Bronchial epithelial cell (primary cell): Measurements from ENCODE around the gene LMO1. TPM values are rescaled to one million over a fixed set of nuclear protein-coding genes. Genes with fewer than 3 reads are reported as not detected.

Experiments
- DNase-seq: peaks from one replicate; pipeline ENCODE4 v3.0.0-alpha.2; 2010; ENCODE audit warnings: low read depth
- FAIRE-seq: peaks from 2 replicates; lab custom pipeline; 2011; peaks lifted over from hg19 to GRCh38; lab: Jason Lieb, UNC
- H3K27me3 ChIP-seq: 2 replicates; pipeline ENCODE4 v1.5.1; 2011; ENCODE audit warnings: low read length; ENCODE audit not compliant: control insufficient read depth, insufficient read depth
- H3K36me3 ChIP-seq: 2 replicates; pipeline ENCODE4 v1.5.1; 2011; ENCODE audit warnings: low read length; ENCODE audit not compliant: control insufficient read depth, insufficient read depth
- H3K4me3 ChIP-seq: 2 replicates; pipeline ENCODE4 v1.5.1; 2011; ENCODE audit warnings: mild to moderate bottlenecking, low read depth, low read length, control low read depth
- CTCF ChIP-seq: IDR thresholded peaks from 2 replicates; pipeline ENCODE4 v1.5.1; 2011; ENCODE audit warnings: mild to moderate bottlenecking, moderate library complexity, low read length, control low read depth, inconsistent platforms; ENCODE audit not compliant: insufficient read depth, severe bottlenecking
- total RNA-seq: library from RNA; depleted of rRNA; stranded (reverse); fragments of >200 nt; gene quantifications from 2 replicates; pipeline ENCODE4 v1.2.1, GENCODE V29; 2014

LMO1 gene
- total RNA-seq, 1 donor from 2014 or later, result not detected

DNA sequence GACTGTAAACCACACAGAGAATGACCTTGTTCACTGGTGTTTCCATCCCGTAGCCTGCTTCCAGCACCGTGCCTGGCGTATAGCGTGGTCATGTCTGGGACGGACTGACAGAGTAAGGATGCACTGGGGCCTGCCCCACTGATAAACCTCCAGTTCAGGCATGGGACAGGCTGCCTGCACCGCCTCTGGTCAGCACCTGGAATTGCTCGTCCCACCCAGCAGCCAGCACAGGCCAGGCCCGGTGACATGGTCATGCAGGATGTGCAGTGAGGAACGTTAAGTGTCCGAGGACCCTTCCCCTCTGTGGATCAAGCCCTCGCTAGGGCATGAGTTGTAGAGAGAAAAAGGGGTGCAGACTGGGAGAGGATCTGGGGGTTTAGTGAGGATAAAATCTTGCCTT is 44.8 kb downstream of the LMO1 start:
- Histone ChIP-seq H3K4me3 (no peak overlapping the region), H3K36me3 (no peaks in the 10 kb centered on the region), H3K27me3 (peaks cover 10% of the 10 kb centered on the region)
- no peak for TF ChIP-seq CTCF
- DNase-seq (no peak), FAIRE-seq (no peak)

- FAIRE-seq, result no peak
- no peak overlapping the region for H3K4me3 ChIP-seq
- H3K36me3 ChIP-seq, result no peaks in the 10 kb centered on the region
- DNase-seq, result no peak
- H3K27me3 ChIP-seq, result peaks cover 10% of the 10 kb centered on the region
- no peak for TF ChIP-seq CTCF
Measured at GRCh38 chr11:8218409-8218808, 45.3 kb downstream of the LMO1 start.

DNA sequence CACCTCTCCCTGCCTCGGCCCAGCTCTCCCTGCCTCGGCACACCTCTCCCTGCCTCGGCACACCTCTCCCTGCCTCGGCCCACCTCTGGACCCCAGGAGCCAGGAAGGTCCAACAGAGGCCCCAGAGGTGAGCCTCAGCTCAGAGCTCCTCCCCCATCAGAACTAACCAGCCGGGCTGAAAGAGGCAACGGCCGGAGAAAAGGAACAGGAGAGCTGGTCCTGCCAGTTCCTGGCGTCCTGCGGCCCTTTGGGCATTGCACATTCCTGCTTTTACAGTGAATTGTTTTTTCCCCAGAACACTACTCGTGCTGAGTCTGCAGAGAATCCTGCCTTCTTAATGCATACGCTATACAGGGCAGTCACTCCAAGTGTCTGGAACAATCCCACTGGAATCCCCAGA is 45.8 kb downstream of the LMO1 start:
- no peak for TF ChIP-seq CTCF
- DNase-seq (no peak), FAIRE-seq (no peak)
- Histone ChIP-seq H3K27me3 (peaks cover 8% of the 10 kb centered on the region), H3K36me3 (no peaks in the 10 kb centered on the region), H3K4me3 (no peak overlapping the region)

DNA sequence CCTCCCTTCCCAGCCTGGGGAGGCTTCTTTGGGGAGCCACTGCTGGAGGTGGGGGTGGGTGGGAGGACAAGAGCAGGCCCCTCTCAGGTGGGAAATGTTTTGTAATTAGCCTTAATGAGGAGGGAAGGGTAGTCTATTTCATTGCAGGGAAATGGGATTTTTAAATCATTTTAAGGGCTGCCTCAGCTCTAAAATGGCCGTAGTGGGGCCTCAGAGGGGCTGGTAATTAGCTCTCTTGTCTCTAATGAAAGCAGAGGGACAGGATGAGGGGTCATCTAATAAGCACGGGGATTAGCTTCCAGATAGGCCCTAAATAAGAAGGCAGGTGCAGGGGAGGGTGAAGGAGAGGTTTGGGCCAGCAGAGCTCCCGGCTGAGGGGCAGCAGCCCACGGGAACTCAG is 46.5 kb downstream of the LMO1 start:
- Histone ChIP-seq H3K27me3 (peaks cover 8% of the 10 kb centered on the region), H3K36me3 (no peaks in the 10 kb centered on the region), H3K4me3 (no peak overlapping the region)
- DNase-seq (no peak), FAIRE-seq (no peak)
- TF ChIP-seq CTCF, result no peak

GRCh38 chr11:8213376-8213775 is 50.3 kb downstream of the LMO1 start:
- Histone ChIP-seq H3K27me3 (peaks cover 4% of the 10 kb centered on the region), H3K4me3 (no peak overlapping the region), H3K36me3 (no peaks in the 10 kb centered on the region)
- no peak for FAIRE-seq
- no peak for DNase-seq
- TF ChIP-seq CTCF, result no peak

GRCh38 chr11:8209208-8209807 is 54.4 kb downstream of the LMO1 start:
- H3K4me3 ChIP-seq, result no peak overlapping the region
- DNase-seq (no peak), FAIRE-seq (no peak)
- no peaks in the 10 kb centered on the region for H3K36me3 ChIP-seq
- peaks cover 3% of the 10 kb centered on the region for H3K27me3 ChIP-seq
- peak; percentile 49 for TF ChIP-seq CTCF
